ENCODE results near the gene MYO10.

GRCh38 chr5:16896767-16897166, 39.3 kb downstream of the MYO10 start:
- TF ChIP-seq EZH2 (IDR thresholded peaks at IDR 0.05; ENCODE audit: borderline replicate concordance, low read depth, low read length, poor library complexity, severe bottlenecking) (no peak), CTCF (conservative IDR thresholded peaks at IDR 0.05; ENCODE audit: low read depth, low read length) (no peak)

All from A673 (cell line).